Endothelial cell of umbilical vein (primary cell): ENCODE data around the gene PLCG2. TPM values are rescaled to one million over a fixed set of nuclear protein-coding genes. Genes with fewer than 3 reads are reported as not detected.

Source experiments
- BruUV-seq: library from RNA; stranded (reverse); fragments of 400-500 nt; replicated peaks from 2 replicates; lab custom pipeline; 2021; lab: Mats Ljungman, UMichigan
- CTCF ChIA-PET: fragments of 300-600, 350-600 bp; sonication (Branson Sonifier 250); formaldehyde crosslinking; loops from one replicate; lab custom pipeline; 2021; ENCODE audit warnings: antibody characterized with exemption, inconsistent platforms; lab: Charles Lee
- POLR2A ChIA-PET: fragments of 300-600, 350-600 bp; sonication (Branson Sonifier 250); formaldehyde crosslinking; loops from one replicate; lab custom pipeline; 2021; ENCODE audit warnings: antibody characterized with exemption, inconsistent platforms; lab: Charles Lee
- DNase-seq: peaks from one replicate; pipeline ENCODE4 v3.0.0-alpha.2; 2011; ENCODE audit warnings: low read depth, low spot score
- FAIRE-seq: peaks from 2 replicates; lab custom pipeline; 2011; peaks lifted over from hg19 to GRCh38; lab: Jason Lieb, UNC
- H2AFZ ChIP-seq: 2 replicates; pipeline ENCODE4 v1.6.0; 2012; ENCODE audit warnings: low read depth, low read length, control low read depth, inconsistent platforms
- H3K27ac ChIP-seq: 2 replicates; pipeline ENCODE4 v1.5.1; 2011; ENCODE audit warnings: low read depth, mild to moderate bottlenecking, control low read depth, low read length, moderate library complexity; ENCODE audit not compliant: insufficient read depth
- H3K27me3 ChIP-seq, 2 experiments: 2 replicates each; pipeline versions ENCODE4 v1.6.0 to v1.6.1; 2011; ENCODE audit warnings: low read length in 2 of 2, mixed read lengths in 1 of 2; ENCODE audit not compliant: control insufficient read depth in 2 of 2, insufficient read depth in 2 of 2
- H3K36me3 ChIP-seq, 2 experiments: 2 replicates in 1 of 2; 3 replicates in 1 of 2; pipeline ENCODE4 v1.5.1; 2011; ENCODE audit warnings: low read length in 2 of 2, mild to moderate bottlenecking in 1 of 2, moderate library complexity in 1 of 2; ENCODE audit not compliant: control insufficient read depth in 2 of 2, insufficient read depth in 2 of 2; ENCODE audit errors: extremely low read depth in 1 of 2
- H3K4me1 ChIP-seq: 3 replicates; pipeline ENCODE4 v1.5.1; 2011; ENCODE audit warnings: mild to moderate bottlenecking, low read length; ENCODE audit not compliant: control insufficient read depth, insufficient read depth; ENCODE audit errors: extremely low read depth
- H3K4me2 ChIP-seq: 2 replicates; pipeline ENCODE4 v1.6.1; 2011; ENCODE audit warnings: low read length, control low read depth, mixed read lengths; ENCODE audit not compliant: insufficient read depth
- H3K4me3 ChIP-seq, 3 experiments: fragments of 200-600 bp in 1 of 3; sonication (generic), shearing (Covaris generic) in 1 of 3; replicated peaks in 1 of 3; 2 replicates each; pipeline ENCODE4 v1.5.1; 2011 to 2016; ENCODE audit warnings: control low read depth in 3 of 3, low read length in 3 of 3, mild to moderate bottlenecking in 2 of 3, inconsistent platforms in 1 of 3, low read depth in 1 of 3, moderate library complexity in 1 of 3; ENCODE audit not compliant: insufficient read depth in 1 of 3
- H3K79me2 ChIP-seq: 2 replicates; pipeline ENCODE4 v1.6.0; 2012; ENCODE audit warnings: low read length, inconsistent platforms; ENCODE audit not compliant: control insufficient read depth, insufficient read depth
- H3K9ac ChIP-seq: replicated peaks from 2 replicates; pipeline ENCODE3; 2011; ENCODE audit warnings: low read length, control low read depth; ENCODE audit not compliant: insufficient read depth; ENCODE audit errors: extremely low read depth
- H3K9me1 ChIP-seq: replicated peaks from 3 replicates; pipeline ENCODE4 v1.6.0; 2011; ENCODE audit warnings: mild to moderate bottlenecking, low read length; ENCODE audit not compliant: control insufficient read depth, insufficient read depth; ENCODE audit errors: extremely low read depth
- H3K9me3 ChIP-seq: replicated peaks from 2 replicates; pipeline ENCODE4 v1.5.1; 2012; ENCODE audit warnings: low read length, inconsistent platforms; ENCODE audit not compliant: control insufficient read depth, insufficient read depth
- H4K20me1 ChIP-seq: replicated peaks from 2 replicates; pipeline ENCODE3; 2011; ENCODE audit warnings: mild to moderate bottlenecking, low read length; ENCODE audit not compliant: control insufficient read depth, insufficient read depth; ENCODE audit errors: extremely low read depth
- EZH2 ChIP-seq: IDR thresholded peaks from 2 replicates; pipeline ENCODE4 v1.6.1; 2012; ENCODE audit warnings: borderline replicate concordance, low read depth, mild to moderate bottlenecking, moderate library complexity, low read length, inconsistent platforms; ENCODE audit not compliant: severe bottlenecking
- FOS ChIP-seq: IDR thresholded peaks from 2 replicates; pipeline ENCODE4 v1.6.1; 2011; ENCODE audit warnings: mild to moderate bottlenecking, low read length, moderate library complexity, borderline replicate concordance; ENCODE audit not compliant: insufficient read depth
- GATA2 ChIP-seq: IDR thresholded peaks from 2 replicates; pipeline ENCODE4 v1.7.0; 2011; ENCODE audit warnings: low read depth, mild to moderate bottlenecking, moderate library complexity, mixed read lengths, low read length; ENCODE audit not compliant: insufficient read length, insufficient read depth
- JUN ChIP-seq: IDR thresholded peaks from 2 replicates; pipeline ENCODE4 v1.6.1; 2011; ENCODE audit warnings: borderline replicate concordance, low read depth; ENCODE audit not compliant: insufficient read length, insufficient read depth
- MAX ChIP-seq: IDR thresholded peaks from 2 replicates; pipeline ENCODE4 v1.6.1; 2011; ENCODE audit not compliant: insufficient read depth, insufficient read length
- MYC ChIP-seq: IDR thresholded peaks from one replicate; pipeline ENCODE4 v1.6.1; 2011; ENCODE audit warnings: mild to moderate bottlenecking, low read depth, low read length
- POLR2A ChIP-seq: IDR thresholded peaks from 2 replicates; pipeline ENCODE4 v1.6.1; 2012; ENCODE audit warnings: low read depth, mild to moderate bottlenecking, control low read depth, low read length
- POLR2AphosphoS5 ChIP-seq: IDR thresholded peaks from 2 replicates; pipeline ENCODE4 v1.6.1; 2012; ENCODE audit warnings: low read depth, mild to moderate bottlenecking, control low read depth, low read length, moderate library complexity; ENCODE audit not compliant: insufficient read depth
- dilution Hi-C: fragments of 300-500 bp; cut with MboI; formaldehyde crosslinking; loops from one replicate; pipeline ENCODE4 v1.15.0; 2019; ENCODE audit warnings: low sequenced_read_pairs; ENCODE audit not compliant: extremely low pct_ligation_motif_present
- intact Hi-C: fragments of 100-400 bp; cut with micrococcal nuclease; formaldehyde crosslinking; loops from one replicate; pipeline ENCODE4 v1.10.0; 2022
- polyA plus RNA-seq, 4 experiments: library from polyadenylated mRNA; depleted of rRNA in 3 of 4; stranded (reverse) in 3 of 4; unstranded in 1 of 4; fragments of >200 nt; gene quantifications; 2 replicates each; pipeline versions ENCODE4 v1.2.1 to v1.2.3, GENCODE V29; 2011 to 2012; ENCODE audit warnings: missing spikeins in 1 of 4
- total RNA-seq: library from RNA; stranded (reverse); gene quantifications from 2 replicates; pipeline ENCODE4 v1.2.3, GENCODE V29; 2021
- TF ChIP-seq, protein P1 (sequence below), 2 donors: IDR thresholded peaks; 1 replicate in 1 of 2; 2 replicates in 1 of 2; pipeline ENCODE4 v1.5.1; 2011; ENCODE audit warnings: low read length in 2 of 2, mild to moderate bottlenecking in 2 of 2, moderate library complexity in 2 of 2, control low read depth in 1 of 2, inconsistent platforms in 1 of 2, low read depth in 1 of 2; ENCODE audit not compliant: insufficient read depth in 1 of 2; ENCODE audit errors: extremely low read depth in 1 of 2

The PLCG2 gene
- total and polyA plus RNA-seq, 2 donors (not counting 3 experiments of a cell fraction or from before 2014, with no cell fraction given): 10.8 to 13.6 TPM

GRCh38 chr16:81731649-81732048 lies 47.4 kb upstream of the PLCG2 start:
- DNase-seq: no peak

More at GRCh38 chr16:81731649-81732048, 47.4 kb upstream of the PLCG2 start:
- Histone ChIP-seq H3K27ac (no peak overlapping the region), H3K36me3 (no peaks in the 10 kb centered on the region), H3K4me1 (peaks cover 11% of the 10 kb centered on the region), H3K9me1 (no peaks in the 10 kb centered on the region), H3K79me2 (no peaks in the 10 kb centered on the region), H2AFZ (no peak overlapping the region), H3K9me3 (no peaks in the 10 kb centered on the region), H3K9ac (no peak overlapping the region), H3K4me3 (no peak overlapping the region), H3K27me3 (no peaks in the 10 kb centered on the region), H3K4me2 (no peak overlapping the region), H4K20me1 (no peaks in the 10 kb centered on the region)
- dilution Hi-C loops: loop anchor here (25.0 kb wide), 1 partner anchor 344 kb away; no protein-coding TSS in a partner anchor
- CTCF ChIA-PET: interaction anchor here (0.7 to 1.2 kb wide), 3 partner anchors 14 to 696 kb away, joined by 3 to 5 read pairs (median 3); partner anchors contain the start of gene ATMIN
- BruUV-seq: no TSS peak
- intact Hi-C loops: loop anchor here (10.0 kb wide), 1 partner anchor 807 kb away; no protein-coding TSS in a partner anchor
- POLR2A ChIA-PET: interaction anchor here (0.6 kb wide), 1 partner anchor 100 kb away, joined by 4 read pairs; no protein-coding TSS in a partner anchor
- no peak for FAIRE-seq
- TF ChIP-seq, protein P1, sequence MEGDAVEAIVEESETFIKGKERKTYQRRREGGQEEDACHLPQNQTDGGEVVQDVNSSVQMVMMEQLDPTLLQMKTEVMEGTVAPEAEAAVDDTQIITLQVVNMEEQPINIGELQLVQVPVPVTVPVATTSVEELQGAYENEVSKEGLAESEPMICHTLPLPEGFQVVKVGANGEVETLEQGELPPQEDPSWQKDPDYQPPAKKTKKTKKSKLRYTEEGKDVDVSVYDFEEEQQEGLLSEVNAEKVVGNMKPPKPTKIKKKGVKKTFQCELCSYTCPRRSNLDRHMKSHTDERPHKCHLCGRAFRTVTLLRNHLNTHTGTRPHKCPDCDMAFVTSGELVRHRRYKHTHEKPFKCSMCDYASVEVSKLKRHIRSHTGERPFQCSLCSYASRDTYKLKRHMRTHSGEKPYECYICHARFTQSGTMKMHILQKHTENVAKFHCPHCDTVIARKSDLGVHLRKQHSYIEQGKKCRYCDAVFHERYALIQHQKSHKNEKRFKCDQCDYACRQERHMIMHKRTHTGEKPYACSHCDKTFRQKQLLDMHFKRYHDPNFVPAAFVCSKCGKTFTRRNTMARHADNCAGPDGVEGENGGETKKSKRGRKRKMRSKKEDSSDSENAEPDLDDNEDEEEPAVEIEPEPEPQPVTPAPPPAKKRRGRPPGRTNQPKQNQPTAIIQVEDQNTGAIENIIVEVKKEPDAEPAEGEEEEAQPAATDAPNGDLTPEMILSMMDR (IDR thresholded peaks at IDR 0.05; ENCODE audit: extremely low read depth in 1 of 2, insufficient read depth in 1 of 2, low read depth in 1 of 2, low read length in 2 of 2): no peak
- no peak for TF ChIP-seq POLR2AphosphoS5
- TF ChIP-seq MAX: no peak
- TF ChIP-seq MYC: no peak
- no peak for TF ChIP-seq FOS
- no peak for TF ChIP-seq GATA2
- no peak for TF ChIP-seq POLR2A
- TF ChIP-seq EZH2: no peak
- TF ChIP-seq JUN: no peak
